H9 (cell line): Measurements from ENCODE around the gene STAB2. TPM values are rescaled to one million over a fixed set of nuclear protein-coding genes. Genes with fewer than 3 reads are reported as not detected.

Experiments
- DNase-seq: peaks from one replicate; pipeline ENCODE4 v3.0.0-alpha.2; 2017
- H2AFZ ChIP-seq: one replicate; pipeline ENCODE4 v1.6.1; 2013; ENCODE audit warnings: mild to moderate bottlenecking, low read length, control low read depth, moderate library complexity
- H2AK5ac ChIP-seq: 2 replicates; pipeline ENCODE4 v1.6.1; 2013; ENCODE audit warnings: low read length, control low read depth, mixed read lengths; ENCODE audit not compliant: insufficient read length
- H2BK120ac ChIP-seq: one replicate; pipeline ENCODE4 v1.6.1; 2013; ENCODE audit warnings: low read depth, mild to moderate bottlenecking, low read length, control low read depth, inconsistent platforms; ENCODE audit not compliant: poor library complexity, severe bottlenecking
- H2BK12ac ChIP-seq: 2 replicates; pipeline ENCODE4 v1.6.1; 2013; ENCODE audit warnings: low read length, control low read depth, mixed read lengths, low read depth; ENCODE audit not compliant: insufficient read length
- H2BK15ac ChIP-seq: 2 replicates; pipeline ENCODE4 v1.6.1; 2013; ENCODE audit warnings: low read depth, low read length, control low read depth
- H2BK20ac ChIP-seq: one replicate; pipeline ENCODE4 v1.6.1; 2013; ENCODE audit warnings: low read depth, mild to moderate bottlenecking, low read length, control low read depth, inconsistent platforms; ENCODE audit not compliant: poor library complexity, severe bottlenecking
- H2BK5ac ChIP-seq: 2 replicates; pipeline ENCODE4 v1.6.1; 2013; ENCODE audit warnings: low read length, control low read depth, mixed read lengths; ENCODE audit not compliant: insufficient read length
- H3K14ac ChIP-seq: 2 replicates; pipeline ENCODE4 v1.6.1; 2013; ENCODE audit warnings: low read length, control low read depth; ENCODE audit not compliant: insufficient read depth
- H3K18ac ChIP-seq: 2 replicates; pipeline ENCODE4 v1.6.1; 2013; ENCODE audit warnings: low read depth, mild to moderate bottlenecking, mixed read lengths, low read length, control low read depth; ENCODE audit not compliant: insufficient read length
- H3K23ac ChIP-seq: 2 replicates; pipeline ENCODE4 v1.6.1; 2013; ENCODE audit warnings: low read length, control low read depth, mixed read lengths, low read depth; ENCODE audit not compliant: insufficient read length
- H3K23me2 ChIP-seq: 2 replicates; pipeline ENCODE4 v1.6.1; 2013; ENCODE audit warnings: low read depth, mild to moderate bottlenecking, mixed read lengths, low read length, control low read depth; ENCODE audit not compliant: insufficient read length, poor library complexity, severe bottlenecking
- H3K27ac ChIP-seq: 2 replicates; pipeline ENCODE4 v1.5.1; 2013; ENCODE audit warnings: low read length, control low read depth, mixed read lengths, low read depth; ENCODE audit not compliant: insufficient read length
- H3K27me3 ChIP-seq: 2 replicates; pipeline ENCODE4 v1.6.1; 2013; ENCODE audit warnings: low read length, control low read depth, inconsistent platforms; ENCODE audit not compliant: insufficient read depth
- H3K4ac ChIP-seq: 2 replicates; pipeline ENCODE4 v1.6.1; 2013; ENCODE audit warnings: low read depth, mild to moderate bottlenecking, control low read depth, inconsistent platforms, low read length, moderate library complexity
- H3K4me1 ChIP-seq: 2 replicates; pipeline ENCODE4 v1.6.1; 2013; ENCODE audit warnings: low read length, control low read depth, inconsistent platforms; ENCODE audit not compliant: insufficient read depth
- H3K4me2 ChIP-seq: 2 replicates; pipeline ENCODE4 v1.6.1; 2013; ENCODE audit warnings: low read length, control low read depth, mixed read lengths; ENCODE audit not compliant: insufficient read length, insufficient read depth
- H3K56ac ChIP-seq: 2 replicates; pipeline ENCODE4 v1.6.1; 2013; ENCODE audit warnings: low read depth, mild to moderate bottlenecking, mixed read lengths, low read length, control low read depth; ENCODE audit not compliant: insufficient read length
- H3K79me1 ChIP-seq: 2 replicates; pipeline ENCODE4 v1.6.1; 2013; ENCODE audit warnings: low read depth, mild to moderate bottlenecking, moderate library complexity, low read length, control low read depth, inconsistent platforms; ENCODE audit not compliant: insufficient read depth, poor library complexity, severe bottlenecking
- H3K79me2 ChIP-seq: 2 replicates; pipeline ENCODE4 v1.6.1; 2013; ENCODE audit warnings: low read length, control low read depth, inconsistent platforms; ENCODE audit not compliant: insufficient read depth
- H3K9ac ChIP-seq: 2 replicates; pipeline ENCODE4 v1.6.1; 2013; ENCODE audit warnings: low read length, control low read depth, mixed read lengths; ENCODE audit not compliant: insufficient read length; ENCODE audit errors: extremely low read depth
- H3K9me3 ChIP-seq: one replicate; pipeline ENCODE4 v1.6.1; 2013; ENCODE audit warnings: low read depth, low read length, inconsistent platforms; ENCODE audit not compliant: control insufficient read depth
- H3T11ph ChIP-seq: one replicate; pipeline ENCODE4 v1.6.1; 2013; ENCODE audit warnings: mild to moderate bottlenecking, low read length, control low read depth, inconsistent platforms
- H4K20me1 ChIP-seq: one replicate; pipeline ENCODE4 v1.6.1; 2013; ENCODE audit not compliant: control insufficient read depth, insufficient read length, insufficient read depth
- H4K5ac ChIP-seq: 2 replicates; pipeline ENCODE4 v1.6.1; 2013; ENCODE audit warnings: low read depth, mild to moderate bottlenecking, mixed read lengths, low read length, control low read depth; ENCODE audit not compliant: insufficient read length
- H4K8ac ChIP-seq: replicated peaks from 2 replicates; pipeline ENCODE4 v1.6.1; 2013; ENCODE audit warnings: low read length, control low read depth, mixed read lengths, low read depth; ENCODE audit not compliant: insufficient read length
- H4K91ac ChIP-seq: 2 replicates; pipeline ENCODE4 v1.6.1; 2013; ENCODE audit warnings: low read depth, mild to moderate bottlenecking, moderate library complexity, mixed read lengths, low read length, control low read depth; ENCODE audit not compliant: insufficient read length
- H3K27ac Mint-ChIP-seq, 3 experiments: 2 replicates in 2 of 3; 3 replicates in 1 of 3; pipeline ENCODE4 v1.8.0; 2020 to 2021; ENCODE audit warnings: mixed read lengths in 3 of 3, mild to moderate bottlenecking in 1 of 3, moderate library complexity in 1 of 3
- H3K27me3 Mint-ChIP-seq: 2 replicates; pipeline ENCODE4 v1.8.0; 2021; ENCODE audit warnings: low read depth, mild to moderate bottlenecking, moderate library complexity, mixed read lengths
- H3K36me3 Mint-ChIP-seq, 3 experiments: 2 replicates in 2 of 3; 3 replicates in 1 of 3; pipeline ENCODE4 v1.8.0; 2020 to 2021; ENCODE audit warnings: low read depth in 3 of 3, mixed read lengths in 3 of 3; ENCODE audit not compliant: insufficient read depth in 1 of 3
- H3K4me1 Mint-ChIP-seq, 2 experiments: 2 replicates each; pipeline ENCODE4 v1.8.0; 2020; ENCODE audit warnings: mixed read lengths in 2 of 2
- H3K4me3 Mint-ChIP-seq, 2 experiments: 2 replicates in 1 of 2; 3 replicates in 1 of 2; pipeline ENCODE4 v1.8.0; 2020 to 2021; ENCODE audit warnings: mild to moderate bottlenecking in 2 of 2, mixed read lengths in 2 of 2, moderate library complexity in 1 of 2
- H3K9me3 Mint-ChIP-seq, 2 experiments: 2 replicates in 1 of 2; 3 replicates in 1 of 2; pipeline ENCODE4 v1.8.0; 2020; ENCODE audit warnings: mild to moderate bottlenecking in 2 of 2, mixed read lengths in 2 of 2, moderate library complexity in 1 of 2
- CTCF ChIP-seq: fragments of 200-600 bp; sonication (generic); conservative IDR thresholded peaks from 3 replicates; pipeline ENCODE4 v1.8.0; 2021; ENCODE audit warnings: antibody characterized with exemption, mild to moderate bottlenecking
- WGBS: extraction: QIAGEN DNeasy Blood & Tissue Kit; methylation state at CpG from one replicate; pipeline ENCODE4 v1.1.7; 2013; ENCODE audit warnings: missing lambda C conversion rate, low lambda C conversion rate, mixed read lengths; ENCODE audit not compliant: insufficient read length; ENCODE audit errors: extremely low coverage; 5-methylcytosine and 5-hydroxymethylcytosine counted together
- total RNA-seq: library from RNA; stranded (reverse); gene quantifications from 2 replicates; pipeline ENCODE4 v1.2.1, GENCODE V29; 2021

Gene STAB2
- total RNA-seq, 1 experiment from 2014 or later, result 0.02 TPM

GRCh38 chr12:103600967-103601728 is 14.1 kb downstream of the STAB2 start:
- no peak overlapping the region for H4K91ac ChIP-seq
- no peak overlapping the region for H2BK5ac ChIP-seq
- no peaks in the 10 kb centered on the region for H3K79me2 ChIP-seq
- WGBS, result no CpG with 5 or more reads among the region's 10 CpGs
- no peaks in the 10 kb centered on the region for H3K23me2 ChIP-seq
- H2BK15ac ChIP-seq, result no peak overlapping the region
- no peak overlapping the region for H3K23ac ChIP-seq
- no peak overlapping the region for H3K14ac ChIP-seq
- no peak overlapping the region for H3K18ac ChIP-seq
- Mint-ChIP-seq H3K4me1 (no peaks in the 10 kb centered on the region), H3K36me3 (no peaks in the 10 kb centered on the region), H3K9me3 (no peaks in the 10 kb centered on the region), H3K27me3 (peaks cover 4% of the 10 kb centered on the region; the same call in 1 of the 2 replicates), H3K27ac (no peak overlapping the region), H3K4me3 (no peak overlapping the region)
- H2BK12ac ChIP-seq, result no peak overlapping the region
- no peak for DNase-seq
- H3K4ac ChIP-seq, result no peak overlapping the region
- H2AK5ac ChIP-seq, result no peak overlapping the region
- no peak overlapping the region for H3K4me2 ChIP-seq
- no peak overlapping the region for H2BK120ac ChIP-seq
- no peaks in the 10 kb centered on the region for H3K4me1 ChIP-seq
- H3K27ac ChIP-seq, result no peak overlapping the region
- no peak overlapping the region for H2AFZ ChIP-seq
- H4K20me1 ChIP-seq, result no peaks in the 10 kb centered on the region
- no peaks in the 10 kb centered on the region for H3K9me3 ChIP-seq
- H3K79me1 ChIP-seq, result no peaks in the 10 kb centered on the region
- H3K27me3 ChIP-seq, result no peaks in the 10 kb centered on the region
- no peak overlapping the region for H4K5ac ChIP-seq
- no peak overlapping the region for H2BK20ac ChIP-seq
- H3K9ac ChIP-seq, result no peak overlapping the region
- no peak overlapping the region for H4K8ac ChIP-seq
- H3K56ac ChIP-seq, result no peak overlapping the region
- H3T11ph ChIP-seq, result no peak overlapping the region
- TF ChIP-seq CTCF, result no peak
